ENCODE results near the gene CBLC. TPM values are rescaled to one million over a fixed set of nuclear protein-coding genes. Genes with fewer than 3 reads are reported as not detected.
A peak's percentile ranks its signal among the peaks of the same experiment; 100 is the strongest.

Gene CBLC
- total RNA-seq, 1 donor from 2014 or later, result 16.2 TPM

DNA sequence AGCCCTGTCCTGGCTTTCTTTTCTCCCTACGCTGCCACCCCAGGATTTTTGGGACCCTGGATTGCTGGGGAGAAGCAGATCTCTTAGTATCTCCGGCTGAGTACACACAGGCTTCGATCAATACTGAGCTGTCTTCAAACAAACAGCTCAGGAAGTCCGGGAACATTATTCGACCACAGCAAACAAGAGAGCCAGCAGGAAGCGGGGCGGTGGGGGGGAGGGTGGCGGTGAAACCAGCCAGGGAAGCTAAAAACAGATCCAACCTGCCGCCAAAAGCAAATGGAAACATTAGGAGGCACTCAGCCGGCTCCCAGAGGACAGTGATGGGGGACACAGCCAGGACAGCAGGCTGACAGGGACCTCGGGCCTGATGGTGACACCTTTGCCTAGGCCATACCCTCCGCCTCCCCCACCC is 19.0 kb downstream of the CBLC start:
- DNase-seq (ENCODE audit: low spot score, unreplicated experiment), result peak; percentile 22
- Mint-ChIP-seq H3K27ac (peak overlapping the region; percentile 95), H3K36me3 (ENCODE audit: insufficient read depth) (peaks cover 7% of the 10 kb centered on the region), H3K9me3 (ENCODE audit: low read depth) (no peaks in the 10 kb centered on the region), H3K4me1 (ENCODE audit: low read depth) (peaks cover 16% of the 10 kb centered on the region), H3K4me3 (ENCODE audit: low read depth) (no peak overlapping the region), H3K27me3 (no peaks in the 10 kb centered on the region)
- TF ChIP-seq, protein P1, sequence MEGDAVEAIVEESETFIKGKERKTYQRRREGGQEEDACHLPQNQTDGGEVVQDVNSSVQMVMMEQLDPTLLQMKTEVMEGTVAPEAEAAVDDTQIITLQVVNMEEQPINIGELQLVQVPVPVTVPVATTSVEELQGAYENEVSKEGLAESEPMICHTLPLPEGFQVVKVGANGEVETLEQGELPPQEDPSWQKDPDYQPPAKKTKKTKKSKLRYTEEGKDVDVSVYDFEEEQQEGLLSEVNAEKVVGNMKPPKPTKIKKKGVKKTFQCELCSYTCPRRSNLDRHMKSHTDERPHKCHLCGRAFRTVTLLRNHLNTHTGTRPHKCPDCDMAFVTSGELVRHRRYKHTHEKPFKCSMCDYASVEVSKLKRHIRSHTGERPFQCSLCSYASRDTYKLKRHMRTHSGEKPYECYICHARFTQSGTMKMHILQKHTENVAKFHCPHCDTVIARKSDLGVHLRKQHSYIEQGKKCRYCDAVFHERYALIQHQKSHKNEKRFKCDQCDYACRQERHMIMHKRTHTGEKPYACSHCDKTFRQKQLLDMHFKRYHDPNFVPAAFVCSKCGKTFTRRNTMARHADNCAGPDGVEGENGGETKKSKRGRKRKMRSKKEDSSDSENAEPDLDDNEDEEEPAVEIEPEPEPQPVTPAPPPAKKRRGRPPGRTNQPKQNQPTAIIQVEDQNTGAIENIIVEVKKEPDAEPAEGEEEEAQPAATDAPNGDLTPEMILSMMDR (IDR thresholded peaks at IDR 0.05; ENCODE audit: unreplicated experiment), result no peak

DNA sequence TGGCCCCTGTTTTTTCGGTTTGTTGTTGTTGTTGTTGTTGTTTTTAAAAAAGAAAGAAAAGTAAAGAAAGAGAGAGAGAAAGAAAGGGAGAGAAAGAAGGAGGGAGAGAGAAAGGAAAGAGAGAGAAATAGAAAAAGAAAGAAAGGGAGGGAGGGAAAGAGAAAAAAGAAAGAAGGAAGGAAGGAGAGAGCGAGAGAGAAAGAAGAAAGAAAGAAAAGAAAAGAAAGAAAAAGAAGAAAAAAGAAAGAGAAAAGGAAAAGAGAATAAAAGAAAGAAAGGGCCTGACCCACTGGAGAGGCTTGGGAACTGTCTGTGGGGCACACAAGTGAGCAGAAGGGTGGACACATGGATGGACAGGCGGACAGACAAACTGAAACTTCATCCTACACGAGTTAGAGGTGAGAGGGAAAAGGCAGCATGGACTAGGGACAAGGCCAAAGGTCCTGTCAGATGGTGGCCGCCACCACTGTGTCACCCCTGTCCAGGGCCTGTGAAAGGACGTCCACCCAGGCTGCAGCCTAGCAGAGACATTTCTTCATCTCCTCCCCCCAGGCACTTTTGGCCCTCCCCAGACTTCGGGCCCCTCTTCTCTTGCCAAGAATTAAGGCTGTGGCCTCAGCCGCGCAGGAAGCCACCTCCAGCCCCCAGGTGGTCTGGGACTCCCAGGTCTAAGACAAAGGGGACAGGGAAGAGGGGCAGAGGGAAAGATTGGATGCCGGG is 22.1 kb downstream of the CBLC start:
- H3K4me1 Mint-ChIP-seq (ENCODE audit: low read depth), result peaks cover 16% of the 10 kb centered on the region
- no peaks in the 10 kb centered on the region for H3K9me3 Mint-ChIP-seq (ENCODE audit: low read depth)
- no peaks in the 10 kb centered on the region for H3K27me3 Mint-ChIP-seq
- no peak overlapping the region for H3K4me3 Mint-ChIP-seq (ENCODE audit: low read depth)
- H3K27ac Mint-ChIP-seq, result peak overlapping the region; percentile 64
- TF ChIP-seq, protein P1 (IDR thresholded peaks at IDR 0.05; ENCODE audit: unreplicated experiment), result no peak
- H3K36me3 Mint-ChIP-seq (ENCODE audit: insufficient read depth), result peaks cover 7% of the 10 kb centered on the region
- no peak for DNase-seq (ENCODE audit: low spot score, unreplicated experiment)

DNA sequence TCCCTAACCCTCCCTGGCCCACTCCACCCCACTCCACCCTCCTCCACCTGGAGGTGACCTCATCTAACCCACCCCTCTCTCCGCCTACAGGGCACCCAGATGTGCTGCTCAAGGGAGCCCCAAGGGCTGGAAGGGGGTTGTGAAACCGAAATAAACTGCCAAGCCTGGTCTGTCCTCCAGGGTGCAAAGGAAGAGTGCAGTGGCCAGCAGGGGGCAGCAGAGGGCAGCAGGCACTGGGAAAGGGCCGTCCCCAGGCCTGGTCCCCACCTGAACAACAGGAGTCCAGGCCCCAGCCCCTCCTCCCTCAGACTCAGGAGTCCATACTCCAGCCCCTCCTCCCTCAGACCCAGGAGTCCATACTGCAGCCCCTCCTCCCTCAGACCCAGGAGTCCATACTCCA is 22.8 kb downstream of the CBLC start:
- Mint-ChIP-seq H3K4me1 (ENCODE audit: low read depth) (peaks cover 16% of the 10 kb centered on the region), H3K27me3 (no peaks in the 10 kb centered on the region), H3K4me3 (ENCODE audit: low read depth) (no peak overlapping the region), H3K27ac (no peak overlapping the region), H3K9me3 (ENCODE audit: low read depth) (no peaks in the 10 kb centered on the region), H3K36me3 (ENCODE audit: insufficient read depth) (peaks cover 7% of the 10 kb centered on the region)
- DNase-seq (ENCODE audit: low spot score, unreplicated experiment), result peak; percentile 95
- TF ChIP-seq, protein P1 (IDR thresholded peaks at IDR 0.05; ENCODE audit: unreplicated experiment), result peak; percentile 95

DNA sequence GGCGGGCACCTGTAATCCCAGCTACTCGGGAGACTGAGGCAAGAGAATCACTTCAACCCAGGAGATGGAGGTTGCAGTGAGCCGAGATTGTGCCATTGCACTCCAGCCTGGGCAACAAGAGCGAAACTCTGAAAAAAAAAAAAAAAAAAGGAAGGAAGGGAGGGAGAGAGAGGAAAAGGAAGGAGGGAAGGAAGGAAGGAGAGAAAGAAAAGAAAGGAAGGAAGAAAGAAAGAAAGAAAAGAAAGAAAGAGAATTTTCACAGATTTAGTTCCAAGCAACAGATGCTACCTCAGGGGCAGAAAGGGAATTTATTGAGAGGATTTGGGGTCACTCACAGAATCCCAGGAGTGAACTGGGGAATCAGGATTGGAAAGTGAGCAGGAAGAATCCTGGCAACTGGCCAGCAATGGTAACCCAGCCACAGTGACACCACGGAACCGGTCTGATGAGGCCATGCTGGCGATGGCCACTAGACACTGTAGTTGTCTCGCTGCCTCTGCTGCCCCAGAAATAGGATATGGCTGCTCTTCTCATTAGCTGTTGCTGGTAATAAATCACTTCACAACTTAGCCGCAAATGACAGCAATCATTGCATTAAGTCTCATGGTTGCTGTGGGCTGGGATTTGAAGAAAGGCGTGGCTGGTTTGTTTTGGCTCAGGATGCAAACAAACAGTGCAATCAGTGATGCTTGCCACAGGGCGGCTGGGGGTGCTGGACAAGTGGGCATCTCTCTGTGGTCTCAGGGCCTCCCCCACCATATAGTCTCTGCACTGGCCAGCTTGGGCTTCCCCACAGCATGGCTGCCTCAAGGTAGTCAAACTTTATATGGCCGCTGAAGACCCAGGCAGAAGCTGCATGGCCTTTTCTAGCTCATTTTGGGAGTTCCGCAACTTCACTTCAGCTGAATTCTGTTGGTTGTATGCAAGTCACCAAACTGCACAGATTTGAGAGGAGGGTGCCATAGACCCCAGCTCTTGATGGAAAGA is 26.0 kb downstream of the CBLC start:
- no peak for DNase-seq (ENCODE audit: low spot score, unreplicated experiment)
- Mint-ChIP-seq H3K36me3 (ENCODE audit: insufficient read depth) (peaks cover 2% of the 10 kb centered on the region), H3K9me3 (ENCODE audit: low read depth) (no peaks in the 10 kb centered on the region), H3K27me3 (no peaks in the 10 kb centered on the region), H3K4me3 (ENCODE audit: low read depth) (no peak overlapping the region), H3K27ac (no peak overlapping the region), H3K4me1 (ENCODE audit: low read depth) (peaks cover 10% of the 10 kb centered on the region)
- TF ChIP-seq, protein P1 (IDR thresholded peaks at IDR 0.05; ENCODE audit: unreplicated experiment), result no peak

DNA sequence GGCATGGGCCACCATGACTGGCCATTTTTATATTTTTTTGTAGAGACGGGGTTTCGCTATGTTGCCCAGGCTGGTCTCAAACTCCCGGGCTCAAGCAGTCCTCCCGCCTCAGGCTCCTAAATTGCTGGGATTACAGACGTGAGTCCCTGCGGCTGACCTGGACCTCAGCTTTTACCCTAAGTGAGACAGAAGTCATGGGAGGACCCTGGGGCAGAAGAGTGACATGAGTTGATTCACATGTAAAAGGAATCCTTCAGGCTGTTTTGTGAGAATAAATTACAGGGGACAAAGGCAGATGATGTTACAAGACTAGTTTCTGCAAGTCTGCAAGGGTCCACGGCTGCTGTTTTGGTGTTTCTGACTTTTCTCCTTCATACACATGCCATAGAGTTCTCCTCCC is 28.6 kb downstream of the CBLC start:
- TF ChIP-seq, protein P1 (IDR thresholded peaks at IDR 0.05; ENCODE audit: unreplicated experiment), result no peak
- H3K27ac Mint-ChIP-seq, result no peak overlapping the region
- H3K36me3 Mint-ChIP-seq (ENCODE audit: insufficient read depth), result peaks cover 4% of the 10 kb centered on the region
- no peaks in the 10 kb centered on the region for H3K9me3 Mint-ChIP-seq (ENCODE audit: low read depth)
- H3K4me3 Mint-ChIP-seq (ENCODE audit: low read depth), result no peak overlapping the region
- H3K4me1 Mint-ChIP-seq (ENCODE audit: low read depth), result peaks cover 21% of the 10 kb centered on the region
- H3K27me3 Mint-ChIP-seq, result no peaks in the 10 kb centered on the region
- no peak for DNase-seq (ENCODE audit: low spot score, unreplicated experiment)

All from progenitor cell of endocrine pancreas (in vitro differentiated cells).